ENCODE measurements around the gene COPS4. TPM values are rescaled to one million over a fixed set of nuclear protein-coding genes. Genes with fewer than 3 reads are reported as not detected.
A peak's percentile ranks its signal among the peaks of the same experiment; 100 is the strongest.
"Not testable (repeated sequence)": the region's sequence is repeated elsewhere in the genome, so short reads cannot be mapped to it uniquely, and the experiment has no call there.

COPS4 gene
- total and polyA plus RNA-seq, 12 donors, result 13.4 to 110 (median 45.5) TPM

DNA sequence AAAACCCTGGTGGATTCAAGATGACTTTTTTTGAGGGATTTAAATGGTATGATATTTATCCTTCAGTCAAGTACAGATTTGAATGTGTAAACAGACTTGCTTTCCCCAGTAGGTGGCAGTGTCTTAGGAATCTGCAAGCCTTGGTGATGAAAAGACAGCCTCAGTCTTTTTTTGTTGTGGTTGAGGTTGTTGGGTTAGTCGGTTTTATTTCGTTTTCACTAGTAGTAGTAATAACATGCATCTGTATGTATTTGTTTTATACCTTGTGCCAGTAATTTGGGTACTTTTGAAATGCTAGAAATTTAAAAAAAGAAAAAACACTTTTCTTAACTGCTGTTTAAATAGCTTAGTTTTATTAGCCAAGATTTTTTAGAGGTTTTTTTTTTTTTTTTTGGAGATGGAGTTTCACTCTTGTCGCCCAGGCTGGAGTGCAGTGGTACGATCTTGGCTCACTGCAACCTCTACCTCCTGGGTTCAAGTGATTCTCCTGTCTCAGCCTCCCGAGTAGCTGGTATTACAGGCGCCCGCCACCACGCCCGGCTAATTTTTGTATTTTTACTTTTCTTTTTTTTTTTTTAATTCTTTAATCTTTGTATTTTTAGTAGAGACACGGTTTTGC, 39.2 kb downstream of the COPS4 start:
- H3K27me3 ChIP-seq, result no peaks in the 10 kb centered on the region
- H3K4me1 ChIP-seq (replicated peaks in 1 of 2), result peaks cover 8 to 14% of the 10 kb centered on the region in 2 donors
- H3K4me3 ChIP-seq, result no peak overlapping the region
- intact Hi-C loops (cut with DNase I), result no loop called here
- H3K36me3 ChIP-seq (replicated peaks in 1 of 2), result peaks cover 0 to 8% of the 10 kb centered on the region in 2 donors
- 73 to 78% (median 75%) methylated on average over 10 of the region's 10 CpGs for WGBS, 4 donors
- H3K27ac ChIP-seq, result peak overlapping the region in 2 of 5 donors; percentile 66 to 72
- peak; percentile 66 to 81 (median 74) for TF ChIP-seq CTCF (IDR thresholded peaks at IDR 0.05)
- no peak for TF ChIP-seq POLR2A (IDR thresholded peaks at IDR 0.05)
- DNase-seq, result peak in 6 of 7 donors; percentile 30 to 64 (median 45)
- H3K9me3 ChIP-seq (replicated peaks in 1 of 3), result no peaks in the 10 kb centered on the region

DNA sequence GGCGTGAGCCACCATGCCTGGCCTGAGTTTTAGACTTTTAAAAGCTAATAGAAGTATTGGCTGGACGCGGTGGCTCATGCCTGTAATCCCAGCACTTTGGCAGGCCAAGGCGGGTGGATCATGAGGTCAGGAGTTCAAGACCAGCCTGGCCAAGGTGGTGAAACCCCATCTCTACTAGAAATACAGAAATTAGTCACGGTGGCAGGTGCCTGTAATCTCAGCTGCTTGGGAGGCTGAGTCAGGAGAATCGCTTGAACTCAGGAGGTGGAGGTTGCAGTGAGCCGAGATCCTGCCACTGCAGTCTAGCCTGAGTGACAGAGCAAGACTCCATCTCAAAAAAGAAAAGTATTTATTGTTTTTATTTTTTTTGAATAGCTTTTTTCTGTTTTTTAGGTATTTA, 39.8 kb downstream of the COPS4 start:
- H3K27me3 ChIP-seq; H3K9me3 ChIP-seq (replicated peaks in 1 of 3); H3K4me3 ChIP-seq; DNase-seq; H3K36me3 ChIP-seq (replicated peaks in 1 of 2); intact Hi-C loops (cut with DNase I): not testable (repeated sequence)
- H3K4me1 ChIP-seq (replicated peaks in 1 of 2), result peaks cover 8 to 14% of the 10 kb centered on the region in 2 donors
- peak overlapping the region in 3 of 5 donors; percentile 66 to 72 (median 68) for H3K27ac ChIP-seq
- WGBS, 4 donors, result 72 to 90% (median 81%) methylated on average over 7 of the region's 7 CpGs

GRCh38 chr4:83075311-83076095, 40.5 kb downstream of the COPS4 start:
- Histone ChIP-seq H3K4me3 (no peak overlapping the region), H3K4me1 (replicated peaks in 1 of 2) (peaks cover 8 to 14% of the 10 kb centered on the region in 2 donors), H3K27ac (peak overlapping the region in 4 of 5 donors; percentile 59 to 72 (median 67)), H3K9me3 (replicated peaks in 1 of 3) (no peaks in the 10 kb centered on the region), H3K36me3 (replicated peaks in 1 of 2) (no peaks in the 10 kb centered on the region), H3K27me3 (no peaks in the 10 kb centered on the region)
- WGBS, 4 donors, result 7 to 17% (median 16%) methylated on average over 4 of the region's 4 CpGs
- no peak for TF ChIP-seq CTCF (IDR thresholded peaks at IDR 0.05)
- peak in 1 of 2 donors; percentile 50 for TF ChIP-seq POLR2A (IDR thresholded peaks at IDR 0.05)
- DNase-seq, result peak in 3 of 7 donors; percentile 18 to 38 (median 37)
- intact Hi-C loops (cut with DNase I), result no loop called here

DNA sequence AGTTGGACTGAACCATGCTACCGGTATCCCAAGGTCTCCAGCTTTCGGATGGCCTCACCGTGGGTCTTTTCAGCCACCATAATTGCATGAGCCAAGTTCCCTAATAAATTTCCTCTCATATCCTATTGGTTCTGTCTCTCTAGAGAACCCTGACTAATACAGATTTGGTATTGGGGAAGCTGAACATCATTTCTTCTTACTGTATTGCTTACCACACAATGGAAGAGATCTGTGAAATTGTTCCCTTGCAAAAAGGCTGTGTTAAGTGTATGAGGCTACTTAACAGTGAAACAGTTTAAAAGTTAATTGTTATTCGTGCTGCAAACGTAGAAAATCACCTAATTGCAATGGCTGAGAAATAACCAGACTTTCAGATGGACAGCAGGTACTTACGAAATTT, 45.6 kb downstream of the COPS4 start:
- H3K27me3 ChIP-seq, result no peaks in the 10 kb centered on the region
- intact Hi-C loops (cut with DNase I), result loop anchor here in 1 of 2 donors (10.0 kb wide), 1 partner anchor 174 kb away; no protein-coding TSS in a partner anchor
- WGBS, 4 donors, result 88 to 91% (median 89%) methylated on average over 5 to 6 of the region's 6 CpGs
- no peak overlapping the region for H3K27ac ChIP-seq
- no peak overlapping the region for H3K4me3 ChIP-seq
- TF ChIP-seq POLR2A (IDR thresholded peaks at IDR 0.05), result no peak
- no peak for TF ChIP-seq CTCF (IDR thresholded peaks at IDR 0.05)
- no peak for DNase-seq
- H3K9me3 ChIP-seq (replicated peaks in 1 of 3), result no peaks in the 10 kb centered on the region
- H3K36me3 ChIP-seq (replicated peaks in 1 of 2), result no peaks in the 10 kb centered on the region
- peaks cover under 1 to 6% of the 10 kb centered on the region in 2 donors for H3K4me1 ChIP-seq (replicated peaks in 1 of 2)

Measured in adrenal gland (tissue), 12 donors.